Measurements from ENCODE around the gene CDH23.

CDH23 gene

DNA sequence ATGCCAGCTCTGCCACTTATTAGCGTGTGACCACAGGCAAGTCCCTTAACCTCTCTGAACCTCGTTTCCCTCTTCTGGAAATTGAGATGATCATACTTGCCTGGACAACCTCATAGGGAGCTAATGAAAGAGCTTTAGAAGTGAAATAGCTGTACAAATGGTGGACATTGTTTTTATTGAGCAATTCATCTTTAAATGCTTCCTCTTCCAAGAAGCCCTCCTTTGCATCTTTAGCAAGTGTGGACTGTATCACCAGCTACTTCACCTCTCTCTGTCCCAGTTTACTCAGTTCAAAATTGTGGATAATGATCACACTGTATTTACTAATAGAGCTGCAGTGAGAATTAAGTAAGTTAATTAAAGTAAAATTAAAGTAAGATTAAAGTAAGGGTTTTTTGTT lies 61.7 kb downstream of the CDH23 start:
- Histone ChIP-seq H3K27me3 (replicated peaks; ENCODE audit: control insufficient read depth, insufficient read depth, low read length) (peaks cover 3% of the 10 kb centered on the region), H3K4me3 (replicated peaks; ENCODE audit: low read depth, low read length) (no peak overlapping the region), H3K36me3 (ENCODE audit: control insufficient read depth, insufficient read depth, low read length) (no peaks in the 10 kb centered on the region)
- TF ChIP-seq CTCF (IDR thresholded peaks at IDR 0.05; ENCODE audit: insufficient read depth, low read length, poor library complexity, severe bottlenecking), result no peak
- no peak for DNase-seq (ENCODE audit: extremely low read depth, insufficient read length)

GRCh38 chr10:71459513-71459912 lies 62.8 kb downstream of the CDH23 start:
- no peak for TF ChIP-seq CTCF (IDR thresholded peaks at IDR 0.05; ENCODE audit: insufficient read depth, low read length, poor library complexity, severe bottlenecking)
- Histone ChIP-seq H3K27me3 (replicated peaks; ENCODE audit: control insufficient read depth, insufficient read depth, low read length) (peaks cover 3% of the 10 kb centered on the region), H3K36me3 (ENCODE audit: control insufficient read depth, insufficient read depth, low read length) (no peaks in the 10 kb centered on the region), H3K4me3 (replicated peaks; ENCODE audit: low read depth, low read length) (no peak overlapping the region)
- no peak for DNase-seq (ENCODE audit: extremely low read depth, insufficient read length)

- DNase-seq (ENCODE audit: extremely low read depth, insufficient read length), result no peak
- no peak for TF ChIP-seq CTCF (IDR thresholded peaks at IDR 0.05; ENCODE audit: insufficient read depth, low read length, poor library complexity, severe bottlenecking)
- peaks cover 3% of the 10 kb centered on the region for H3K27me3 ChIP-seq (replicated peaks; ENCODE audit: control insufficient read depth, insufficient read depth, low read length)
Observed at GRCh38 chr10:71460615-71461014, 63.9 kb downstream of the CDH23 start.

DNA sequence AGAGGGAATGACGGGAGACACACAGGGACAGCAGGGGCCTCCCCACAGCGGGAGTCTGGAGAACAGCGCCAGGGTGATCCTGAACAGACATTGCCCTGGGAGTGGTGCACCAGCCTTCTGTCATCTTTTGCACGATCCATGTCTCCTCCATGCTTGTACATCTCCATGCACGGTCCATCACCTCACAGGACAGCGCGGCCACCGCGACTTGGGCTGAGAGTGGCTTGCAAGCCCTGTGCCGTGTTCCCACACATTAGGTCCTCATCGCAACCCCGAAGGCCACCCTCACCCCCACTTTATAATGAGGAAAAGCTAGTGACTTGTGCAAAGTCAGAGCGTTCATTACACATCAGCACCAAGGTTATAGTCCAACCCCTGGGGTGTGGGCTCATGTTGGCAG lies 64.7 kb downstream of the CDH23 start:
- no peak for TF ChIP-seq CTCF (IDR thresholded peaks at IDR 0.05; ENCODE audit: insufficient read depth, low read length, poor library complexity, severe bottlenecking)
- H3K36me3 ChIP-seq (ENCODE audit: control insufficient read depth, insufficient read depth, low read length), result no peaks in the 10 kb centered on the region
- H3K4me3 ChIP-seq (replicated peaks; ENCODE audit: low read depth, low read length), result no peak overlapping the region
- no peak for DNase-seq (ENCODE audit: extremely low read depth, insufficient read length)
- peaks cover 1% of the 10 kb centered on the region for H3K27me3 ChIP-seq (replicated peaks; ENCODE audit: control insufficient read depth, insufficient read depth, low read length)

More at GRCh38 chr10:71460615-71461014, 63.9 kb downstream of the CDH23 start:
- no peak overlapping the region for H3K4me3 ChIP-seq (replicated peaks; ENCODE audit: low read depth, low read length)
- H3K36me3 ChIP-seq (ENCODE audit: control insufficient read depth, insufficient read depth, low read length), result no peaks in the 10 kb centered on the region

GRCh38 chr10:71462062-71462935 lies 65.6 kb downstream of the CDH23 start:
- TF ChIP-seq CTCF (IDR thresholded peaks at IDR 0.05; ENCODE audit: insufficient read depth, low read length, poor library complexity, severe bottlenecking), result no peak
- H3K4me3 ChIP-seq (replicated peaks; ENCODE audit: low read depth, low read length), result no peak overlapping the region
- H3K36me3 ChIP-seq (ENCODE audit: control insufficient read depth, insufficient read depth, low read length), result no peaks in the 10 kb centered on the region
- no peak for DNase-seq (ENCODE audit: extremely low read depth, insufficient read length)
- peaks cover 1% of the 10 kb centered on the region for H3K27me3 ChIP-seq (replicated peaks; ENCODE audit: control insufficient read depth, insufficient read depth, low read length)
